ENCODE results near the gene IDI2. TPM values are rescaled to one million over a fixed set of nuclear protein-coding genes. Genes with fewer than 3 reads are reported as not detected.

IDI2 gene
- total RNA-seq (2022; extraction: Qiagen RNA extraction; ENCODE audit: low read depth) = not detected in 5 replicates

GRCh38 chr10:1025683-1026082 lies at the start of gene IDI2:
TSS of gene IDI2 (minus strand) at chr10:1025859. CDS start at chr10:1024723, 1,136 bp downstream.

GRCh38 chr10:1056326-1057105 lies 30.9 kb upstream of the IDI2 start, which contains the start of gene WDR37:
TSS of gene WDR37 (plus strand) at chr10:1056385. CDS start at chr10:1072156, 15,771 bp downstream.

GRCh38 chr10:1048732-1049424 lies 23.2 kb upstream of the IDI2 start, which contains the start of gene IDI1:
TSS of gene IDI1 (minus strand) at chr10:1049119. CDS start at chr10:1049003, 116 bp downstream.

GRCh38 chr10:987870-988666 lies 37.6 kb downstream of the IDI2 start, which contains the start of gene GTPBP4:
TSS of gene GTPBP4 (plus strand) at chr10:988434. CDS start at chr10:988480, 46 bp downstream.

Other genes with a start within 250 kb of the IDI2 start
- gene LARP4B, start 94.2 kb downstream of the IDI2 start, total RNA-seq (2022; extraction: Qiagen RNA extraction; ENCODE audit: low read depth) = 28.8 to 42.1 TPM (median 37.4 TPM) in 5 replicates
- gene GTPBP4, start 37.4 kb downstream of the IDI2 start, total RNA-seq (2022; extraction: Qiagen RNA extraction; ENCODE audit: low read depth) = 93.1 to 171 TPM (median 102 TPM) in 5 replicates
- 20.4 to 31.2 TPM (median 29.7 TPM) in 5 replicates for gene IDI1, start 23.3 kb upstream of the IDI2 start, total RNA-seq (2022; extraction: Qiagen RNA extraction; ENCODE audit: low read depth)
- 7.7 to 8.6 TPM (median 8.1 TPM) in 5 replicates for gene WDR37, start 30.5 kb upstream of the IDI2 start, total RNA-seq (2022; extraction: Qiagen RNA extraction; ENCODE audit: low read depth)